Type B pancreatic cell (in vitro differentiated cells): ENCODE results near the gene ULK1. TPM values are rescaled to one million over a fixed set of nuclear protein-coding genes. Genes with fewer than 3 reads are reported as not detected.
A peak's percentile ranks its signal among the peaks of the same experiment; 100 is the strongest.

Experiments used
- DNase-seq: peaks from one replicate; pipeline ENCODE4 v3.0.0; 2021; ENCODE audit warnings: mixed read lengths; ENCODE audit not compliant: unreplicated experiment; ENCODE audit errors: extremely low spot score
- H3K27ac Mint-ChIP-seq: 2 replicates; pipeline ENCODE4 v1.8.0; 2021; ENCODE audit warnings: mild to moderate bottlenecking, mixed read lengths
- H3K27me3 Mint-ChIP-seq: 2 replicates; pipeline ENCODE4 v1.8.0; 2021; ENCODE audit warnings: mixed read lengths
- H3K36me3 Mint-ChIP-seq: 2 replicates; pipeline ENCODE4 v1.8.0; 2021; ENCODE audit warnings: mixed read lengths
- H3K4me1 Mint-ChIP-seq: one replicate; pipeline ENCODE4 v1.8.0; 2021; ENCODE audit warnings: mixed read lengths; ENCODE audit not compliant: unreplicated experiment
- H3K4me3 Mint-ChIP-seq: 2 replicates; pipeline ENCODE4 v1.8.0; 2021; ENCODE audit warnings: mild to moderate bottlenecking, mixed read lengths
- H3K9me3 Mint-ChIP-seq: 2 replicates; pipeline ENCODE4 v1.8.0; 2021; ENCODE audit warnings: mixed read lengths
- total RNA-seq: library from RNA; stranded (reverse); gene quantifications from 2 replicates; pipeline ENCODE4 v1.2.1, GENCODE V29; 2021; ENCODE audit warnings: low replicate concordance
- TF ChIP-seq, protein P1 (sequence below): fragments of 200-600 bp; sonication (generic); conservative IDR thresholded peaks from 2 replicates; pipeline ENCODE4 v1.5.0; 2021; ENCODE audit warnings: antibody characterized with exemption, mild to moderate bottlenecking

Gene ULK1
- total RNA-seq, 1 donor from 2014 or later, result 80.0 TPM

DNA sequence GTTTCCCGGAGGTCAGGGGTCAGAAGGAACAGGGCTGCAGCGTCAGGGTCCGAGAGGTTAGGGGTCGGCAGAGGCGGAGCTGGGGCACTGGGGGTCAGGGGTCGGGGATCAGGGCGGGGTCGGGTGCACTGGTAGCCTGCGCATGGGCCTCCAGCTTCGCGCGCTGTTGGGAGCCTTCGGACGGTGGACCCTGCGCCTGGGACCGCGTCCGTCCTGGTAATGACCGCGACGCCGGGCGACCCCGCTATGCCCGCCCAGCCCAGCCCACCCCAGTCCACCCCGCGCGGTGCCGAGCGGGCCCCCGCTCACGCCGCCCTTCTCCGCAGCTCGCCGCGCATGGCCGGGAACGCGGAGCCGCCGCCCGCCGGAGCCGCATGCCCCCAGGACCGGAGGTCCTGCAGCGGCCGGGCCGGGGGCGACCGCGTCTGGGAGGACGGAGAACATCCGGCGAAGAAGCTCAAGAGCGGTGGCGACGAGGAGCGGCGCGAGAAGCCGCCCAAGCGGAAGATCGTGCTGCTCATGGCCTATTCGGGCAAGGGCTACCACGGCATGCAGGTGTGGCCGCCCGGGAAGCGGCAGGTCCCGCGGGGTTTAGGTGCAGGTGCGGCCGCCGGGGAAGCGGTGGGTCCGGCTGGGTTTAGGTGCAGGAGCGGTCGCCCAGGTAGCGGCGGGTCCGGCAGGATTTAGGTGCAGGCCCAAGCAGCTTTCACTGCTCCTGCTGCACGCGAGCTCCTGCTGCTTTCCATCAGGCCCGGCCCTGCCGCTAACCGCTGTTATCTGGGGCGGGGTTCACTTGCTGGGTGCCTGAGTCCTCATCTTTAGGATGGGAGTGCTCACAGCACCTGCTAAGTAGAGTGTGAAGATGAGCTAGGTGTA, 35.4 kb downstream of the ULK1 start:
- Mint-ChIP-seq H3K4me3 (peak overlapping the region; percentile 93), H3K27me3 (no peaks in the 10 kb centered on the region), H3K9me3 (no peaks in the 10 kb centered on the region), H3K4me1 (peaks cover 5% of the 10 kb centered on the region), H3K27ac (peak overlapping the region; percentile 62), H3K36me3 (peaks cover 19% of the 10 kb centered on the region)
- TF ChIP-seq, protein P1, sequence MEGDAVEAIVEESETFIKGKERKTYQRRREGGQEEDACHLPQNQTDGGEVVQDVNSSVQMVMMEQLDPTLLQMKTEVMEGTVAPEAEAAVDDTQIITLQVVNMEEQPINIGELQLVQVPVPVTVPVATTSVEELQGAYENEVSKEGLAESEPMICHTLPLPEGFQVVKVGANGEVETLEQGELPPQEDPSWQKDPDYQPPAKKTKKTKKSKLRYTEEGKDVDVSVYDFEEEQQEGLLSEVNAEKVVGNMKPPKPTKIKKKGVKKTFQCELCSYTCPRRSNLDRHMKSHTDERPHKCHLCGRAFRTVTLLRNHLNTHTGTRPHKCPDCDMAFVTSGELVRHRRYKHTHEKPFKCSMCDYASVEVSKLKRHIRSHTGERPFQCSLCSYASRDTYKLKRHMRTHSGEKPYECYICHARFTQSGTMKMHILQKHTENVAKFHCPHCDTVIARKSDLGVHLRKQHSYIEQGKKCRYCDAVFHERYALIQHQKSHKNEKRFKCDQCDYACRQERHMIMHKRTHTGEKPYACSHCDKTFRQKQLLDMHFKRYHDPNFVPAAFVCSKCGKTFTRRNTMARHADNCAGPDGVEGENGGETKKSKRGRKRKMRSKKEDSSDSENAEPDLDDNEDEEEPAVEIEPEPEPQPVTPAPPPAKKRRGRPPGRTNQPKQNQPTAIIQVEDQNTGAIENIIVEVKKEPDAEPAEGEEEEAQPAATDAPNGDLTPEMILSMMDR, result no peak
- DNase-seq, result no peak

DNA sequence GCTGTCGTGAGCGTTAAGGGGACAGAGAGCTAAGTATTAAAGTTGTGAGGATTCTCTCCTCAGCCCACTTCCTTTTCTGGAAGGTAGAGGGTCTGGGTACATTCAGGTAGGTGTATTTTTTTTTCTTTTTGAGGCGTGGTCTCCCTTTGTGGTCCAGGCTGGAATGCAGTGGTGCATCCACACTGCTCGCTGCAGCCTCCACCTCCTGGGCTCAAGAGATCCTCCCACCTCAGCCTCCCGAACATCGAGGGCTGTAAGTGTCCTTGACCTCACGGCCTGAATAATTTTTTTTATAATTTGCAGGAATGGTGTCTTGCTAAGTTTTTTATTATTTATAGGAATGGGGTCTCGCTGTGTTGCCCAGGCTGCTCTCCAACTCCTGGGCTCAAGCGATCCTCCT, 36.1 kb downstream of the ULK1 start:
- peaks cover 19% of the 10 kb centered on the region for H3K36me3 Mint-ChIP-seq
- peak overlapping the region; percentile 62 for H3K27ac Mint-ChIP-seq

DNA sequence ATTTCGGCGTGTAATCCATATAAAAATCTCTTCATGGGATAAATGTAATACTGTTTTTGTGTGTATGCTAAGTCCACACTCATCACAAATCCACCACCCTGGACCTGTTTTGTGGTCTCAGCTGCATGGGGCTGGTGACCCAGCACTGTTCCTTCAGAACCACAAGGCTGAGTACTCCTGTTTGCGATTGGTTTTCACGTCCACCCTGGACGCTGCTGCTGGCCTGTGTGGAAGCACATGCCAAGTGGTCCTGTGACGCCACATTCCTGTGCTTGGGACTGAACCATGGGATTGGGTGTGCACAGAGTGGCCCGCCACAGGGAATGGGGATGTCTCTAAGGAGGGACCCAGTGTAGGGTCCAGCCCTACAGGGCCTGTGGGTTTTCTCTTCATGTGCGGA, 39.0 kb downstream of the ULK1 start:
- Mint-ChIP-seq H3K4me1 (peaks cover 5% of the 10 kb centered on the region), H3K36me3 (peaks cover 19% of the 10 kb centered on the region), H3K27ac (no peak overlapping the region), H3K27me3 (no peaks in the 10 kb centered on the region), H3K9me3 (no peaks in the 10 kb centered on the region), H3K4me3 (no peak overlapping the region)
- DNase-seq, result no peak
- TF ChIP-seq, protein P1, result no peak

More for the DNA sequence above, 36.1 kb downstream of the ULK1 start:
- Mint-ChIP-seq H3K9me3 (no peaks in the 10 kb centered on the region), H3K27me3 (no peaks in the 10 kb centered on the region), H3K4me1 (peaks cover 5% of the 10 kb centered on the region), H3K4me3 (peak overlapping the region; percentile 87)
- TF ChIP-seq, protein P1, result no peak
- DNase-seq, result no peak

DNA sequence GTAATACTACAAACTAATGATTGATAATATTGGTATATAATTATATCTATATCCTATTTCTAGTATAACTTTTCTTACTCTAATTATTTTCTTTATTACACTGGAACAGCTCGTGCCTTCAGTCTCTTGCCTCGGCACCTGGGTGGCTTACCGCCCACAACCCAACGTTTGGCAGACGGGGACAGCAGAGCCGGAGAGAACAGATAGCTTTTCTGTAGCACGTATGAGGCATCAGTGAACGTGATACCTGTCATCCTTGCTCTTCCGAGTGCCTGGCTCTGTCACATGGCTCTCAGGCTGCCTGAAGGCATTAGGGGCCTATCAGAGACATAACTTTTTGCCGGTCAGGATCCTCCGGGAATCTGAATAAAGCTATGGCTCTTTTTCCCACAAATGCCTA, 40.1 kb downstream of the ULK1 start:
- peaks cover 19% of the 10 kb centered on the region for H3K36me3 Mint-ChIP-seq
- no peak overlapping the region for H3K27ac Mint-ChIP-seq
- H3K27me3 Mint-ChIP-seq, result no peaks in the 10 kb centered on the region
- no peak for DNase-seq
- TF ChIP-seq, protein P1, result no peak
- peaks cover 5% of the 10 kb centered on the region for H3K4me1 Mint-ChIP-seq
- no peaks in the 10 kb centered on the region for H3K9me3 Mint-ChIP-seq
- no peak overlapping the region for H3K4me3 Mint-ChIP-seq

DNA sequence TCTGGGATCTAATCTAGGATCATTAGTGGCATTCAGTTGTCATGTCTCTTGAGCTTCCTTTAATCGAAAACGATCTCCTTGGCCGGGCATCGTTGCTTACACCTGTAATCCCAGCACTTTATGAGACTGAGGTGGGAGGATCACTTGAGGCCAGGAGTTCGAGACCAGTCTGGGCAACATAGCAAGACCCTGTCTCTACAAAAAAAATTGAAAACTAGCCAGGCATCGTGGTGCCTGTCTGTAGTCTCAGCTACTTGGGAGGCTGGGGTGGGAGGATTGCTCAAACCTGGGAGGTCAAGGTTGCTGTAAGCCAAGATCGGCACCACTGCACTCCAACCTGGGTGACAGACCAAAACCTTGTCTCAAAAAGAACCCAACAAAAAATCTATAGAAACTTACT, 43.7 kb downstream of the ULK1 start:
- Mint-ChIP-seq H3K4me1 (no peaks in the 10 kb centered on the region), H3K4me3 (no peak overlapping the region), H3K27me3 (no peaks in the 10 kb centered on the region), H3K9me3 (no peaks in the 10 kb centered on the region), H3K27ac (no peak overlapping the region), H3K36me3 (peaks cover 7% of the 10 kb centered on the region)
- no peak for DNase-seq
- TF ChIP-seq, protein P1, result no peak
